Ascending aorta (tissue), 2 donors: ENCODE measurements around the gene TCEAL4. TPM values are rescaled to one million over a fixed set of nuclear protein-coding genes. Genes with fewer than 3 reads are reported as not detected.

Experiments used
- DNase-seq, 2 donors: peaks; one replicate each; pipeline ENCODE4 v3.0.0-alpha.2; 2019; ENCODE audit warnings: low spot score in 2 of 2
- H3K27ac ChIP-seq, 2 donors: fragments of 200-600 bp; sonication (generic); one replicate each; pipeline ENCODE4 v1.5.1; 2016 to 2017; ENCODE audit warnings: mild to moderate bottlenecking in 1 of 2
- H3K27me3 ChIP-seq: fragments of 200-600 bp; sonication (generic); one replicate; pipeline ENCODE4 v1.5.1; 2017
- H3K36me3 ChIP-seq, 2 donors: fragments of 200-600 bp; sonication (generic); one replicate each; pipeline ENCODE4 v1.5.1; 2016
- H3K4me1 ChIP-seq, 2 donors: fragments of 200-600 bp; sonication (generic); one replicate each; pipeline ENCODE4 v1.5.1; 2016 to 2017; ENCODE audit warnings: mild to moderate bottlenecking in 1 of 2
- H3K4me3 ChIP-seq, 2 donors: fragments of 200-600 bp; sonication (generic); one replicate each; pipeline ENCODE4 v1.5.1; 2016 to 2017; ENCODE audit warnings: mild to moderate bottlenecking in 1 of 2
- H3K9me3 ChIP-seq, 2 donors: fragments of 200-600 bp; sonication (generic); one replicate each; pipeline ENCODE4 v1.5.1; 2016
- intact Hi-C: fragments of 100-400 bp; cut with DNase I; formaldehyde crosslinking; loops from one replicate; pipeline ENCODE4 v1.15.1; 2023
- total RNA-seq: library from RNA; depleted of rRNA; stranded (reverse); fragments of >200 nt; gene quantifications from one replicate; pipeline ENCODE4 v1.1.0, GENCODE V29; 2016
- TF ChIP-seq, protein P1 (sequence below), 3 experiments: fragments of 200-600 bp in 2 of 3; fragments of 450-650 bp in 1 of 3; sonication (generic) in 2 of 3; IDR thresholded peaks; one replicate each; pipeline ENCODE4 v1.5.1; 2016 to 2019; ENCODE audit warnings: antibody characterized with exemption in 3 of 3, mild to moderate bottlenecking in 1 of 3, moderate library complexity in 1 of 3

The TCEAL4 gene
- total RNA-seq, 1 donor from 2014 or later: 91.7 TPM

DNA sequence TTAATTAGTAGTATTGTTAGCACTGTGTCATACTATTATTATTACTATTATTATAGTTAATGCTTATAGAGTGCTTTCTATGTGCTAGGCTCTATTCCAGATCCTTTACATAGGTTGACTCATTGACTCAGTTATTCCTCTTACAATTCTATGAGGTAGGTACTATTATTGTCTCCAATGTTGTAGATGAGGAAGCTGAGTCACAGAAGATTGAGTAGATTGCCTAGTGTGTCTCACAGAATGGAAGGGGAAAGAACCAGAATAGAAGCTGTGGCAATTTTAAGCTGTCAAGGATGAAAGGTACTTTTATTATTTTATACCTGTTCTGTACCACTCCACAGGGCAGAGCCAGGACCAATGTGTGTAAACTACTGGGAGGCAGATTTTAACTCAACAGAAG, 41.5 kb downstream of the TCEAL4 start:
- TF ChIP-seq, protein P1, sequence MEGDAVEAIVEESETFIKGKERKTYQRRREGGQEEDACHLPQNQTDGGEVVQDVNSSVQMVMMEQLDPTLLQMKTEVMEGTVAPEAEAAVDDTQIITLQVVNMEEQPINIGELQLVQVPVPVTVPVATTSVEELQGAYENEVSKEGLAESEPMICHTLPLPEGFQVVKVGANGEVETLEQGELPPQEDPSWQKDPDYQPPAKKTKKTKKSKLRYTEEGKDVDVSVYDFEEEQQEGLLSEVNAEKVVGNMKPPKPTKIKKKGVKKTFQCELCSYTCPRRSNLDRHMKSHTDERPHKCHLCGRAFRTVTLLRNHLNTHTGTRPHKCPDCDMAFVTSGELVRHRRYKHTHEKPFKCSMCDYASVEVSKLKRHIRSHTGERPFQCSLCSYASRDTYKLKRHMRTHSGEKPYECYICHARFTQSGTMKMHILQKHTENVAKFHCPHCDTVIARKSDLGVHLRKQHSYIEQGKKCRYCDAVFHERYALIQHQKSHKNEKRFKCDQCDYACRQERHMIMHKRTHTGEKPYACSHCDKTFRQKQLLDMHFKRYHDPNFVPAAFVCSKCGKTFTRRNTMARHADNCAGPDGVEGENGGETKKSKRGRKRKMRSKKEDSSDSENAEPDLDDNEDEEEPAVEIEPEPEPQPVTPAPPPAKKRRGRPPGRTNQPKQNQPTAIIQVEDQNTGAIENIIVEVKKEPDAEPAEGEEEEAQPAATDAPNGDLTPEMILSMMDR (IDR thresholded peaks at IDR 0.05): no peak
- intact Hi-C loops: no loop called here

DNA sequence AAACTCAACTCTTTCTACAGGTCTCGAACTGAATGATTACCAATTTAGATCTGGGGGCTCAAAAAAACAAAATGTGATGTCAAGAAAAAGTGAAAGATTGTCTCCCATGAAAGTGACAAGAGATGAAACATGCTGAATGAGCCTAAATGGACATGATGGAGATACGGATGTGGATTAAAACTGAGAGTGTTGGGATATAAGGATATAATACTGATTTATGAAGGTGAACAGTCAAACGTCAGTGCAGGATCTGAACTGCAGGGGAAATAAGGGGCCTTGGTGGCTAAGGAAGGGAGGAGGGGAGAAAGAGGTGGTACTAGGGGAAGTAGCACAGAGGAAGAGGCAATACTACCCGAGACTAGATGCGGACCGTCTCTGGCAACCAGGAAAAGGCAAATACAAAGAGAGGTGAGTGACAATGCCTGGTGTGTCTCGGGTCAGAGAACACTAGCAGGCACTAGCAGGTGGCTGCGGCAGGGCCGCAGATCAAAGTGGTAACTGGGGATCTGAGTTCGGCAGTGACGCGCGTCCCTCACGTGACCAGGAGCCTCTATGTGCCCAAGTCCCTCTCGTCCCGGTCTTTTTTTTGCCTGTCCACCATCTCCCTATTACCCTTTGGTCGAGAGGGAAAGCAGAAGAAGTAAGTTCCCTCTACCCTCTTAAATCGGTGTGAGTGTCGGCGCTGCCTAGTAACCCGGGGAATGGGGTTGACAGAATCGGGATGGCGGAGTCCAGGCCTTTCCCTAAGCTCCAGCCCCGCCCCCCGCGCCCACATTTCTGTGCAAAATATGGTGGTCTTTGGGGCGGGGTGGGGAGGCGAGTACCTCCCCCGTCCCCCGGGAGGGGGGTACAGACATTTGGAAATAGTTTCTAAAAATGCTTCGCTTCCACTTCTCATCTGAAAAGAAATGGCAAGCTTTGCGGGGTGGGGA, 43.3 kb downstream of the TCEAL4 start, which contains the start of gene TCEAL1:
Gene TCEAL1, plus strand, starts transcription at position 590 of the 932 bp plus-strand sequence. CDS start 942 bp downstream, outside the sequence.
- Histone ChIP-seq H3K27me3 (no peaks in the 10 kb centered on the region), H3K9me3 (no peaks in the 10 kb centered on the region), H3K36me3 (no peaks in the 10 kb centered on the region), H3K4me1 (no peaks in the 10 kb centered on the region), H3K4me3 (peak within 1 kb of the TSS; percentile 47 to 68), H3K27ac (peak within 1 kb of the TSS; percentile 82 to 90)
- TF ChIP-seq, protein P1 (IDR thresholded peaks at IDR 0.05): no peak
- peak in 1 of 2 donors; percentile 77 for DNase-seq
- intact Hi-C loops: loop anchor here (2.0 kb wide), 3 partner anchors 20 to 92 kb away; partner anchors contain the start of gene MORF4L2

More for the DNA sequence above, 41.5 kb downstream of the TCEAL4 start:
- H3K4me1 ChIP-seq: no peaks in the 10 kb centered on the region
- H3K9me3 ChIP-seq: no peaks in the 10 kb centered on the region
- H3K36me3 ChIP-seq: no peaks in the 10 kb centered on the region
- DNase-seq: no peak
- H3K27ac ChIP-seq: peak overlapping the region in 1 of 2 donors; percentile 34
- H3K27me3 ChIP-seq: no peaks in the 10 kb centered on the region
- H3K4me3 ChIP-seq: no peak overlapping the region

DNA sequence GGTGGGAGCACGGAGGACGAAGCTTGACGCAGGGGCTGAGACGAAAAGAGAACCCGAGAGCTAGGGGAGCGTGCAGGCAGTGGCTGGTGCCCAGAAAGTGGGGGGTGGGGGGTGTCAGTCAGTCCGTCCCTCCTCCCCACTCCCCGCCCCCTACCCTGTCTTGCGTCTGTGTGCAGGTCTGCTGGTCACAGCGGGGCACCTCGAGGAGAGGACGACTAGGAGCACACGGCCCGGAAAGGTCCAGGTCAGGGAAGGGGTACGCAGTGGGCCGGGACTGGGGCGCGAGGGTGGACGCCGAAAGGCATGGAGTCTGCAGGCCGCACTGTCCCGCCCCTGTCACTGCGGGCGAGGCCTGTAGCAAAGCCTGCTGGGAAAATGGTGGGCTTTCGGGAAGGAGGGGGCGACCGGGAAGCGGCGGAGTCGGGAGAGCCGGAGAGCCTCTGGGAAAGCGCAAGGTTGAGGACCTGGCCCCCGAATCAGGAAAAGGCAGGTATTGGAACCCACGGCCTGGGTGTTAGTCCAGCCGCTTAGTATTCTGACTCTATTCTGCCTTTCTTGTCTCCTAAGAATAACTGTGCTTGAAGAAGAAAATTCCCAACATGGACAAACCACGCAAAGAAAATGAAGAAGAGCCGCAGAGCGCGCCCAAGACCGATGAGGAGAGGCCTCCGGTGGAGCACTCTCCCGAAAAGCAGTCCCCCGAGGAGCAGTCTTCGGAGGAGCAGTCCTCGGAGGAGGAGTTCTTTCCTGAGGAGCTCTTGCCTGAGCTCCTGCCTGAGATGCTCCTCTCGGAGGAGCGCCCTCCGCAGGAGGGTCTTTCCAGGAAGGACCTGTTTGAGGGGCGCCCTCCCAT, 44.2 kb downstream of the TCEAL4 start:
- Histone ChIP-seq H3K27me3 (no peaks in the 10 kb centered on the region), H3K4me1 (no peaks in the 10 kb centered on the region), H3K4me3 (peak overlapping the region; percentile 47 to 68), H3K36me3 (no peaks in the 10 kb centered on the region), H3K9me3 (no peaks in the 10 kb centered on the region), H3K27ac (peak overlapping the region; percentile 82 to 90)
- intact Hi-C loops: loop anchor here (2.0 kb wide), 3 partner anchors 21 to 93 kb away; partner anchors contain the start of gene MORF4L2
- TF ChIP-seq, protein P1 (IDR thresholded peaks at IDR 0.05): peak in 1 of 3 experiments; percentile 40
- peak in 1 of 2 donors; percentile 80 for DNase-seq

DNA sequence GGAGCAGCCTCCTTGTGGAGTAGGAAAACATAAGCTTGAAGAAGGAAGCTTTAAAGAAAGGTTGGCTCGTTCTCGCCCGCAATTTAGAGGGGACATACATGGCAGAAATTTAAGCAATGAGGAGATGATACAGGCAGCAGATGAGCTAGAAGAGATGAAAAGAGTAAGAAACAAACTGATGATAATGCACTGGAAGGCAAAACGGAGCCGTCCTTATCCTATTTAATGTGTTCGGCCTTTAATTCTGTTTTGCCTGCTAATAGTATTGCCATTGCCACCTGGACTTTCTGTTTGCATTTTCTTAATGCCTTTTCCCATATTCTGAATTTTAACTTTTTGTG, 44.8 kb downstream of the TCEAL4 start:
- TF ChIP-seq, protein P1 (IDR thresholded peaks at IDR 0.05): no peak
- no peaks in the 10 kb centered on the region for H3K27me3 ChIP-seq
- peak overlapping the region; percentile 47 to 68 for H3K4me3 ChIP-seq
- intact Hi-C loops: no loop called here
- H3K27ac ChIP-seq: peak overlapping the region; percentile 82 to 90
- H3K9me3 ChIP-seq: no peaks in the 10 kb centered on the region
- H3K36me3 ChIP-seq: no peaks in the 10 kb centered on the region
- DNase-seq: no peak
- no peaks in the 10 kb centered on the region for H3K4me1 ChIP-seq

DNA sequence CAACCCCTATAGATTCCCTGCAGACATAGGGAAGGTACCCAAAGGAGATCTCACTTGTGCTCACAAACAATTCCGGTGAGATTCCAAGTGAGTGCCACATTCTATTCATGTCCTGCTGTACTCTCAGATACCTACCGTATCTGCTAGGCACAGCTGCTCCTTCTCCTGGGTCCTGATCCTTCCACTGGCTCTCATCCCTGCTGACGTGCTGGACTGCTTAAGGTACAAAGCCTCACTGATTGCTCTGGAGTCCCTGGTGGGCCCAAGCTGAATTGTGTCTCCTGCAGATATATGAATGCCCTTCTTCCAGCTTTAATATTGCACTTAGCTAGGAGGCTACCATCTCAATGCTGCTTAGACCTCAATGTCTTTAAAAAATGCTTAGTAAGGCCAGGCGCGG, 45.8 kb downstream of the TCEAL4 start:
- Histone ChIP-seq H3K4me1 (no peaks in the 10 kb centered on the region), H3K27ac (no peak overlapping the region), H3K4me3 (peak overlapping the region in 1 of 2 donors; percentile 68), H3K27me3 (no peaks in the 10 kb centered on the region), H3K36me3 (no peaks in the 10 kb centered on the region), H3K9me3 (no peaks in the 10 kb centered on the region)
- TF ChIP-seq, protein P1 (IDR thresholded peaks at IDR 0.05): no peak
- no peak for DNase-seq
- intact Hi-C loops: no loop called here
